SK-N-SH (cell line): ENCODE measurements around the gene ASPSCR1.

ENCODE experiments used
- GABPA ChIP-seq: IDR thresholded peaks from 2 replicates; pipeline ENCODE4 v1.4.0; 2012; ENCODE audit warnings: low read depth, mild to moderate bottlenecking
- NFIC ChIP-seq: IDR thresholded peaks from 2 replicates; pipeline ENCODE4 v1.4.0; 2012; ENCODE audit warnings: borderline replicate concordance
- NRF1 ChIP-seq: IDR thresholded peaks from 2 replicates; pipeline ENCODE4 v1.6.1; 2012; ENCODE audit warnings: low read depth, mild to moderate bottlenecking, low read length
- POLR2AphosphoS5 ChIP-seq: IDR thresholded peaks from 2 replicates; pipeline ENCODE4 v1.6.1; 2012; ENCODE audit warnings: low read depth, low read length
- RAD21 ChIP-seq: IDR thresholded peaks from 2 replicates; pipeline ENCODE4 v1.6.1; 2012; ENCODE audit warnings: mild to moderate bottlenecking, low read length
- RFX5 ChIP-seq: IDR thresholded peaks from 2 replicates; pipeline ENCODE4 v1.6.1; 2012; ENCODE audit warnings: mild to moderate bottlenecking, improper control_type of control experiment, low read length
- YY1 ChIP-seq: IDR thresholded peaks from 2 replicates; pipeline ENCODE4 v1.4.0; 2012; ENCODE audit warnings: low read depth, mild to moderate bottlenecking
- TF ChIP-seq, protein P1 (sequence below): fragments of 200-600 bp; sonication (generic); IDR thresholded peaks from 2 replicates; pipeline ENCODE4 v1.6.1; 2017; ENCODE audit warnings: antibody characterized with exemption, mild to moderate bottlenecking, moderate library complexity
- TF ChIP-seq, protein P2 (sequence below): fragments of 150-350 bp; IDR thresholded peaks from 2 replicates; pipeline ENCODE4 v1.6.1; 2017; ENCODE audit warnings: antibody characterized with exemption, low read length, low read depth, borderline replicate concordance

DNA sequence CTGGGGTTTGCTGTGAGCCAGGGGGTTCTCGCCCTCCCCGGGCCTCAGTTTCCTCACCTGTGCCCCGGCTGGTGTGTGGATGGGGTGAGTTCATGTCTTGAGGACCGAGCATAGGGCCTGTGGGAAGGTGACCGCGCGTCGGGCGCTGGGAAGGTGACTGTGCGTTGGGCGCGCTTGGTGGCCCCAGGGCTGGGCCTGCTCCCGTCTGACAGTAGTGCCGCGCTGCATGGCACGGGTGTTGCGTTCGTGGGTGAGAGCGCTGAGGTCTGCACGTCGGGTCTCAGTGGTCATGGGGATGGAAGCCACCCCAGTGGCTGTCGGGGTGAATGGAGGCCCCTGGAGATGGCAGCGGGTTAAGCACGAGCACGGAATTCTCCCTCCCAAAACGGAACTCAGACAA is 9.2 kb downstream of the ASPSCR1 start:
- TF ChIP-seq, protein P1, sequence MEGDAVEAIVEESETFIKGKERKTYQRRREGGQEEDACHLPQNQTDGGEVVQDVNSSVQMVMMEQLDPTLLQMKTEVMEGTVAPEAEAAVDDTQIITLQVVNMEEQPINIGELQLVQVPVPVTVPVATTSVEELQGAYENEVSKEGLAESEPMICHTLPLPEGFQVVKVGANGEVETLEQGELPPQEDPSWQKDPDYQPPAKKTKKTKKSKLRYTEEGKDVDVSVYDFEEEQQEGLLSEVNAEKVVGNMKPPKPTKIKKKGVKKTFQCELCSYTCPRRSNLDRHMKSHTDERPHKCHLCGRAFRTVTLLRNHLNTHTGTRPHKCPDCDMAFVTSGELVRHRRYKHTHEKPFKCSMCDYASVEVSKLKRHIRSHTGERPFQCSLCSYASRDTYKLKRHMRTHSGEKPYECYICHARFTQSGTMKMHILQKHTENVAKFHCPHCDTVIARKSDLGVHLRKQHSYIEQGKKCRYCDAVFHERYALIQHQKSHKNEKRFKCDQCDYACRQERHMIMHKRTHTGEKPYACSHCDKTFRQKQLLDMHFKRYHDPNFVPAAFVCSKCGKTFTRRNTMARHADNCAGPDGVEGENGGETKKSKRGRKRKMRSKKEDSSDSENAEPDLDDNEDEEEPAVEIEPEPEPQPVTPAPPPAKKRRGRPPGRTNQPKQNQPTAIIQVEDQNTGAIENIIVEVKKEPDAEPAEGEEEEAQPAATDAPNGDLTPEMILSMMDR = no peak
- TF ChIP-seq GABPA (no peak), RAD21 (no peak), NRF1 (no peak), POLR2AphosphoS5 (no peak), RFX5 (no peak), YY1 (no peak), NFIC (no peak)
- TF ChIP-seq, protein P2, sequence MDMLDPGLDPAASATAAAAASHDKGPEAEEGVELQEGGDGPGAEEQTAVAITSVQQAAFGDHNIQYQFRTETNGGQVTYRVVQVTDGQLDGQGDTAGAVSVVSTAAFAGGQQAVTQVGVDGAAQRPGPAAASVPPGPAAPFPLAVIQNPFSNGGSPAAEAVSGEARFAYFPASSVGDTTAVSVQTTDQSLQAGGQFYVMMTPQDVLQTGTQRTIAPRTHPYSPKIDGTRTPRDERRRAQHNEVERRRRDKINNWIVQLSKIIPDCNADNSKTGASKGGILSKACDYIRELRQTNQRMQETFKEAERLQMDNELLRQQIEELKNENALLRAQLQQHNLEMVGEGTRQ = no peak
